Large intestine (tissue), 3 donors: ENCODE results near the gene HRCT1. TPM values are rescaled to one million over a fixed set of nuclear protein-coding genes. Genes with fewer than 3 reads are reported as not detected.

Experiments
- DNase-seq, 2 donors: peaks; one replicate each; pipeline versions ENCODE4 v3.0.0 to v3.0.0-alpha.2; 2013
- H3K27ac ChIP-seq: one replicate; pipeline ENCODE4 v1.5.1; 2013; ENCODE audit warnings: low read length
- H3K27me3 ChIP-seq: 2 replicates; pipeline ENCODE4 v1.6.1; 2013; ENCODE audit warnings: low read length; ENCODE audit not compliant: control insufficient read depth, insufficient read depth
- H3K36me3 ChIP-seq: 2 replicates; pipeline ENCODE4 v1.6.1; 2013; ENCODE audit warnings: low read length; ENCODE audit not compliant: control insufficient read depth, insufficient read depth
- H3K4me1 ChIP-seq: one replicate; pipeline ENCODE4 v1.6.1; 2013; ENCODE audit warnings: low read length; ENCODE audit not compliant: control insufficient read depth, insufficient read depth
- H3K4me3 ChIP-seq: one replicate; pipeline ENCODE4 v1.5.1; 2013; ENCODE audit warnings: low read length
- H3K9me3 ChIP-seq: one replicate; pipeline ENCODE4 v1.6.1; 2013; ENCODE audit warnings: mild to moderate bottlenecking, low read depth, low read length, moderate library complexity; ENCODE audit not compliant: control insufficient read depth
- WGBS: methylation state at CpG from one replicate; pipeline ENCODE4 v1.1.5; 2013; ENCODE audit warnings: low lambda C conversion rate; ENCODE audit not compliant: insufficient coverage; 5-methylcytosine and 5-hydroxymethylcytosine counted together
- polyA plus RNA-seq: library from polyadenylated mRNA; unstranded; fragments of 120-200 nt; gene quantifications from one replicate; pipeline ENCODE4 v1.2.1, GENCODE V29; 2013

Gene HRCT1
- polyA plus RNA-seq, 1 donor = 1.6 TPM

- Histone ChIP-seq H3K27me3 (no peaks in the 10 kb centered on the region), H3K4me3 (no peak overlapping the region), H3K4me1 (peaks cover 66% of the 10 kb centered on the region), H3K36me3 (no peaks in the 10 kb centered on the region), H3K27ac (peak overlapping the region; percentile 68), H3K9me3 (no peaks in the 10 kb centered on the region)
- no CpG with 5 or more reads among the region's 16 CpGs for WGBS
- peak in 1 of 2 donors; percentile 52 for DNase-seq
Observed at GRCh38 chr9:35915681-35916294, 9.8 kb downstream of the HRCT1 start.

- H3K27ac ChIP-seq = peak overlapping the region; percentile 49
- DNase-seq = no peak
- H3K9me3 ChIP-seq = no peaks in the 10 kb centered on the region
- no CpG with 5 or more reads among the region's 4 CpGs for WGBS
- H3K36me3 ChIP-seq = no peaks in the 10 kb centered on the region
- peaks cover 68% of the 10 kb centered on the region for H3K4me1 ChIP-seq
- H3K4me3 ChIP-seq = no peak overlapping the region
- H3K27me3 ChIP-seq = no peaks in the 10 kb centered on the region
Observed at GRCh38 chr9:35917261-35917660, 11.3 kb downstream of the HRCT1 start.

GRCh38 chr9:35918780-35919179, 12.8 kb downstream of the HRCT1 start:
- peak overlapping the region; percentile 91 for H3K27ac ChIP-seq
- H3K4me1 ChIP-seq = peaks cover 77% of the 10 kb centered on the region
- 60% methylated on average over 1 of the region's 3 CpGs for whole genome bisulfite sequencing
- H3K36me3 ChIP-seq = no peaks in the 10 kb centered on the region
- no peaks in the 10 kb centered on the region for H3K9me3 ChIP-seq
- DNase-seq = peak in 1 of 2 donors; percentile 37
- H3K27me3 ChIP-seq = no peaks in the 10 kb centered on the region
- H3K4me3 ChIP-seq = no peak overlapping the region

GRCh38 chr9:35919212-35920008, 13.4 kb downstream of the HRCT1 start:
- DNase-seq = no peak
- H3K27ac ChIP-seq = peak overlapping the region; percentile 91
- H3K36me3 ChIP-seq = no peaks in the 10 kb centered on the region
- no peaks in the 10 kb centered on the region for H3K9me3 ChIP-seq
- no peaks in the 10 kb centered on the region for H3K27me3 ChIP-seq
- no peak overlapping the region for H3K4me3 ChIP-seq
- H3K4me1 ChIP-seq = peaks cover 78% of the 10 kb centered on the region
- WGBS = 100% methylated on average over 1 of the region's 3 CpGs

- no CpG with 5 or more reads among the region's 4 CpGs for WGBS
- H3K36me3 ChIP-seq = no peaks in the 10 kb centered on the region
- no peak overlapping the region for H3K4me3 ChIP-seq
- H3K27ac ChIP-seq = peak overlapping the region; percentile 91
- peaks cover 71% of the 10 kb centered on the region for H3K4me1 ChIP-seq
- peak; percentile 85 to 94 for DNase-seq
- H3K9me3 ChIP-seq = no peaks in the 10 kb centered on the region
- H3K27me3 ChIP-seq = no peaks in the 10 kb centered on the region
Observed at GRCh38 chr9:35920051-35920620, 14.1 kb downstream of the HRCT1 start.

- H3K4me3 ChIP-seq = no peak overlapping the region
- H3K27me3 ChIP-seq = no peaks in the 10 kb centered on the region
- H3K9me3 ChIP-seq = no peaks in the 10 kb centered on the region
- H3K27ac ChIP-seq = peak overlapping the region; percentile 47
- no peak for DNase-seq
- no peaks in the 10 kb centered on the region for H3K36me3 ChIP-seq
- H3K4me1 ChIP-seq = peaks cover 38% of the 10 kb centered on the region
- WGBS = no CpG with 5 or more reads among the region's 1 CpG
Observed at GRCh38 chr9:35923598-35923926, 17.6 kb downstream of the HRCT1 start.

- H3K27me3 ChIP-seq = no peaks in the 10 kb centered on the region
- DNase-seq = peak in 1 of 2 donors; percentile 73
- peaks cover 32% of the 10 kb centered on the region for H3K4me1 ChIP-seq
- H3K27ac ChIP-seq = peak overlapping the region; percentile 47
- H3K36me3 ChIP-seq = no peaks in the 10 kb centered on the region
- no peak overlapping the region for H3K4me3 ChIP-seq
- no peaks in the 10 kb centered on the region for H3K9me3 ChIP-seq
- no CpG with 5 or more reads among the region's 9 CpGs for WGBS
Observed at GRCh38 chr9:35923927-35924763, 18.1 kb downstream of the HRCT1 start.

- no peaks in the 10 kb centered on the region for H3K27me3 ChIP-seq
- peaks cover 3% of the 10 kb centered on the region for H3K4me1 ChIP-seq
- no peaks in the 10 kb centered on the region for H3K9me3 ChIP-seq
- H3K4me3 ChIP-seq = no peak overlapping the region
- no peaks in the 10 kb centered on the region for H3K36me3 ChIP-seq
- no CpG with 5 or more reads among the region's 9 CpGs for WGBS
- no peak overlapping the region for H3K27ac ChIP-seq
- DNase-seq = no peak
Observed at GRCh38 chr9:35928591-35929452, 22.8 kb downstream of the HRCT1 start.

GRCh38 chr9:35929453-35929718, 23.4 kb downstream of the HRCT1 start:
- Histone ChIP-seq H3K27ac (no peak overlapping the region), H3K27me3 (no peaks in the 10 kb centered on the region), H3K9me3 (no peaks in the 10 kb centered on the region), H3K4me1 (no peaks in the 10 kb centered on the region), H3K4me3 (no peak overlapping the region), H3K36me3 (no peaks in the 10 kb centered on the region)
- DNase-seq = no peak
- no CpG with 5 or more reads among the region's 6 CpGs for WGBS

- Histone ChIP-seq H3K36me3 (no peaks in the 10 kb centered on the region), H3K4me3 (no peak overlapping the region), H3K27ac (no peak overlapping the region), H3K9me3 (no peaks in the 10 kb centered on the region), H3K27me3 (no peaks in the 10 kb centered on the region), H3K4me1 (no peaks in the 10 kb centered on the region)
- no peak for DNase-seq
Observed at GRCh38 chr9:35930521-35930920, 24.5 kb downstream of the HRCT1 start.
